Measurements from ENCODE around the gene PIBF1.
A peak's percentile ranks its signal among the peaks of the same experiment; 100 is the strongest.
"Not testable (repeated sequence)": the region's sequence is repeated elsewhere in the genome, so short reads cannot be mapped to it uniquely, and the experiment has no call there.

PIBF1 gene

DNA sequence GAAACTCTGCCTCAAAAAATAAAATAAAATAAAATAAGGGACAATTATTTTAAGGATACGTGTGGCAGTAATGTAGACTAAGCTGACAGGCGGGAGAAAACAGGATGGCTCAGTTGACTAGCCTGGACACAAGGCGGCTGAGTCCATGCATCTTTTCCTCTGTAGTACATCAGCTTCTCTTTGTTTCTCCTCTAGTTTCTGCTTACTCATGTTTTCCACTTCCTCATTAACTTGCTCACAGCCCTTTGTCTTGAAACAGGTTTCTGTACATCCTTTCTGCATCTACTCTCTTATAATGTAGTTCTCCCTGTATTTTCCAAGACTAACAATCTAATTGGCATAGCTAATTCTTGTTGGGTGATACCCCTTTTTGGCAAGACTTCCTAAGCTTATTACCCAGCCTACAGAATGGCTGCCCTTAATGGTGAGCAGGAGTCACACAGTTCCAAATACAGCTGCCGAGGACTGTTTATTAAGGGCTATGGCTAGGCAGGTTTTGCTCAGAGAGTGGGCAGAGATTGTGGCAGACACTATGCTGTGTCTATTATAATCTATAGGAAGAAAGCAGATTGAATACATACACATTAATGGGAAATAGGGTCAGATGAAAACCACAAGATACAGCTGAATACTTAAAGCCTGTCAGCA lies 218.2 kb downstream of the PIBF1 start:
- no peak for DNase-seq (ENCODE audit: low spot score)
- no peak for FAIRE-seq

DNA sequence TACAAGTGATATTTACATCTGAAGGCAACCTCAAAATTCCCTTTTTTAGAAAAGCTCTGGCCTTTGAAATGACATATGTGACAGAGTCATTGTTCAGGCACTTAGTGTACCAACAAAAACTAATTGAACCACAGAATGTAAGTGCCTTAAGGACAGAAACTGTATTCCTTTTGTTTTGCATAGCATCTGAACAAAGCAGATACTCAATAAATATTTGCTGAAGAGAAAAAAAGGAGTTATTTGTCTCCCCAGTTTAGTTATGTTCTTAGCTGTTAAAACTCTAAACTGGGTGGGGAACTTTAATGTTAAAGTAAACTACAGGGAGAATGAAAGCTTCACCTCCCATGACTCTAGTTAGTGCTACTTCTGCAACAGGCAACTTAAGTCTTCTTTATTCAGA lies 220.0 kb downstream of the PIBF1 start:
- FAIRE-seq = no peak
- DNase-seq (ENCODE audit: low spot score) = no peak

DNA sequence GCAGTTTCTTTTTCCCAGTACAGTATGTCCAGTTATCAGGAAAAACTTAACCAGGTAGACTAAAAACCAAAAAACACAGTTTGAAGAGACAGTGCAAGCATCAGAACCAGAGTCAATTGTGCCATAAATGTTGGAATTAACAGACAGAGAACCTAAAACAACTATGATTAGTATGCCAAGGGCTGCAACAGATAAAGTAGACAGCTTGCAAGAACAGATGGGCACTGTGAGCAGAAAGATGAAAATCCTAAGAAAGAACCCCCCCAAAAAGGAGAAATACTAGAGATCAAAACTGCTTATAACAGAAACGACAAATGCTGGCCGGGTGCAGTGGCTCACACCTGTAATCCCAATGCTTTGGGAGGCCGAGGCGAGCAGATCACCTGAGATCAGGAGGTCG lies 229.8 kb downstream of the PIBF1 start:
- DNase-seq (ENCODE audit: low spot score) (no peak), FAIRE-seq (no peak)

DNA sequence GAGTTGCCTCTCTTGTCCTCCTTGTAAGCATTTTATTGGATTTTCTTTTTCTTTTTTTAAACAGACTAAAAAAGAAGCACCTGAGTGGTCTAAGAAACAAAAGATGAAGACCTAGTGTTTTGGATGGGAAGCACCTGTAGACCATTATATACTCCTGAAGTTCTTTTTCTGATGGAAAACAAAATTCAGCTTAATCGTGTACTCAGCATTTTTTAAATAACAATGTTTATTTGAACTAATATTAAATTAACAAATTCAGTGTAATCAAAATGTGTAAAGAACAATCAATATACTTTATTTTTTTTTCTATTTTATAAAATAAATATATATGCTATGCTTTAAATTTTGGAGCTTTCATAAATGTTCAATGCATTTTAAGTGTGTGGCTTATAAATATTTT lies 233.9 kb downstream of the PIBF1 start:
- no peak for FAIRE-seq
- no peak for DNase-seq (ENCODE audit: low spot score)

DNA sequence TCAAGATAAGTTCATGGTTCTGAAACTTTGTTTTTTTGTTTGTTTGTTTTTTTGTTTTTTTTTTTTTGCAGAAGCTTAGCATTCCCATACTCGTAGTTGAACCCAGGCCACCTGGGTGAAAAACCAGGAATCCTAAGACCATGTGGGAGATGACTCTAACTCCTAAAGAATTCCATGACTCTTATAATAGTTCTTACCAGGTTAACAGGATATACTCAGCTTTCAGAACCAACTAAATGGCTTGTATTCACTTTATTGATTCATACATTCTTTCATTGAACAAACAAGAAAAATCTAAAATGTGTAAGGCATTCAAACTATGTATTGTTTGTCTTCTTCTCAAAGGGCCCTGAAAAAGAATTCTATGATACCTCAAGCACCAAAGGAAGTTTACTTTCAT lies 236.4 kb downstream of the PIBF1 start:
- DNase-seq (ENCODE audit: low spot score) = no peak
- no peak for FAIRE-seq

DNA sequence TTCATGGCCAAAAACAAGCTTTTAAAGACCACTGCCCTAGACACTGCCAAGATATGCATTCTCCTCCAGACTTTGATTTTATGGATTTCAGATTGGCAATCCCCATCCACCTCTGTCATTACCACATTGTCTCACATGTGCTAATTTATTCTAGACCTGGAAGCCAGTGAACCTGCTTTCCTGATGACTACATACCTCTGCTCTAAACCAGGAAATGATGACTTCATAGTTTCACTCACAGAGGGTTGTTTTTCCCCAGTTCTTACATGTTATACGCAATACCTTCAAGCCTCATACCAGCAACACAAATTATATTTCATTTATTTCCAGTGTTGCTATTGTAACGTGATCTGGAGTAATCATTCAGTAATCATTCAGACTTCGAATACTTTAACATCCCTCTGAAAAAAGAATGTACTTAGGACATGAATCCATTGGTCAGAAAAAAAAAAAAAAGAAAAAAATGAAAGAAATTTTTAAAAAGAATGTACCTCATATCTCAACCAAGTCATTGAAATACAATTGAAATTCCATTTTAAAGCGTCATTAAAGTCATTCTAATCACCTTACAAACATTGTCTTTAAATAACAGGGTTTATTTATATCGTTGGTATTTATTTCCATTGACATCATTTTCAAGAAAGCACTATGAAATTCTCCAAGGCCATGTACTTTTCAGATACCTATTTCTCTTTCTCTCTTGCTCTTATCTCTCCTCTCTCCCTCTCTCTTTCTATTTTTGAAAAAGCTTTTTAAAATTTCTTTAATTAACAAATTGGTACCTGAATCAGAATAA lies 243.5 kb downstream of the PIBF1 start:
- DNase-seq (ENCODE audit: low spot score) = no peak
- no peak for FAIRE-seq

DNA sequence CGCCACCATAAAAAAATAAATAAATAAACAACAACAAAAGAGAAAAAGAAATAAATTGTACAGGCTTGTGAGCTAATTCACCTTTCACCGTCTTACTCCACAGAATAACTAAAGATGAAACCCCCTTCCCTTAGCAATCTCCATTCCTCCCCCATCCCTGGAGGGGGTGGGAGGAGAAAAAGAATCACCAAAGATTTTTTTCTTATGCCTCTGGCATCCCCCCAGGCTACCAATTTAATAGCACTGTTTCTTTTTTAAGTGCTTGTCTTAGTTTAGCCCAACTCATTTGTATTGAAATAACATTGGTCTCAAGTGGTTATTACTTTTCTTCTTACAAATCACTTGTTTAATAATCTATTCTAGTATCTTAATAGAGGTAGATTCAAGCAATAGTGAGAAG lies 253.0 kb downstream of the PIBF1 start:
- FAIRE-seq = no peak
- no peak for DNase-seq (ENCODE audit: low spot score)

DNA sequence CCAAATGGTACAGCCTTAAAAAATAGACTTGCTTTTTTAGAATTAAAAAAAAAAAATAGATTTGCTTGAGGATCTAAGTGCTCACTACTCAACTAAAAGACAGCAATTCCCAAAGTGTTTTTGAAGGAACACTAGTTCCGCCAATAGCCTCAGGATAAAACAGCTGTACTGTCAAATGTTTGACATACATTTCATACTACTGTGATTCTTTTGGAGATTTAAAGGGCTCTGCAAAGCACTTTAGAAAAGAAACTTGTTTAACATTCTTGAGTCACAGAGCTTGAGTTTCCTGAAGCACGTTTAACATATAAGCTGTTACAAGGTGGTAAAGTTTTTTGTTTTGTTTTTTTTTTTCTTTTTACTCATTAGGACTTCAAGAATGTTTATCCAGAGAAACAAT lies 253.7 kb downstream of the PIBF1 start:
- DNase-seq (ENCODE audit: low spot score) (no peak), FAIRE-seq (no peak)

DNA sequence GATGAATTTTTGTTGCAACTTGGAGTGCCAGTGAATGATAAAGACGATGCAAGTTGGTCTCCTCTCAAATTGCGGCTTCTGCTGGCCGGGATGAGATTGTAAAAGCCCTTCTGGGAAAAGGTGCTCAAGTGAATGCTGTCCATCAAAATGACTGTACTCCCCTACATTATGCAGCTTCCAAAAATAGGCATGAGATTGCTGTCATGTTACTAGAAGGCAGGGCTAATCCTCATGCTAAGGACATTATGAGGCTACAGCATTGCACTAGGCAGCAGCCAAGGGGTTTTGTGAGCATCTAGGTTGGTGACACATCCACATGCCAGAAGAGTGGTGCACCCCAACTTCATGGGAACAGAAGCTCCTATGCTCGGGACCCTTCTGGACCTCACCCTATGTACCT lies 254.6 kb downstream of the PIBF1 start:
- FAIRE-seq (no peak), DNase-seq (ENCODE audit: low spot score) (no peak)

DNA sequence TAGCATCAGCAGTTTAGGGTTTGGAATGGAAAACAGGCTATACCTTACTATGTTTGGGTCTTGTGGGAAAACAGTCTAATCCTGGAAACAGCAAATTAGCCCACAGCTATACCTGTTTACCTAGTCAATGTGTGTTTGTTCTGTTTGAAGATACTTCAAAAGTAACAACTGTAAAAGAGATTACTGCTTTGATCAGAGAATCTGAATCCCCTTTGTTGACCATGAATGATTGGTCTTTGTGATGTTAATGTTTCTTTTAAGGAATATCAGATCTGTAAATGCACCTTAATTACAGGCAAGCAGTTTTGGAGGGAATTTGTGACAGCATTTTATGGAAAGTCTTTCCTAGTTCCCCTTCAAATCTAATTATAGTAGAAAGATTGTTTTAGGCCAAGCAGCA lies 256.1 kb downstream of the PIBF1 start:
- DNase-seq (ENCODE audit: low spot score) (no peak), FAIRE-seq (no peak)

DNA sequence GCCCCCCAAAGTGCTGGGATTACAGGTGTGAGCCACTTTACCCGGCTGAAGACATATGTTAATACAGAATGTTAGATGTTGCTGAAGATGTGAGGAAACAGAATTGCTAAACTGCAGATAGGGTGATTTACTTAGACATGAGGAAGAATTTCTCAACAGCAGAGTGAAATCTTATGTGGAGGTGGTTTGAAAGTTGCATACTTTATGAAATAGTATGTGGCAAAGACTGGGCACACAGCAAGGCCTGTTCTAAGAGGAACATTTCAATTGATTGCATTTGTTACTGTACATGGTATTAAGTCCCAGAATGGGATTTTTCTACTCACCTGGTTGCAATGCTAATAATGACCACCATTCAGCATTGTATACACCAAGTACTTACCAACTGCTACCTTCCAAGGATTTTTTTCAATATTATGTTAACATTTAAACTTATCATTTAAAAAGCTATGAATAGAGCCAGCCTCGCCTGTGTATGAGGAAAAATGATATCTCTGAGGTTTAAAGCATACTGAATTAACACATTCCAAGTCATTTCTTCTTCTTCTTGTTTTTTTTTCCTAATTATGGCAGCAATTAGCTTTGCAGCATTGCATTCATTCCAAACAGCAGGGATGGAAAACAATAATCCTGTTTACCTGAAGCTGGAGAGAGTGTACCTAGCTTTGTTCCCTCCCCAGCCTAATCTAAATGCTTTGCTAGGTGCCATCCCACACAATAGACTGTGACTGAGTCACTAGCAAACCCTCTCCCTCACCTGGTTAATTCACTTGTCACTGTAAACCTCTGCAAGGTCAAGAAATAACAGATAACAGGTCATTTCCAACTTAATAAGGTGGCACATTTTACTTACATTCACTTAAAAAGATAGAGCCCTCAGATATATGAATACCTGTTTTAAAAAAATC lies 257.5 kb downstream of the PIBF1 start:
- no peak for FAIRE-seq
- no peak for DNase-seq (ENCODE audit: low spot score)

DNA sequence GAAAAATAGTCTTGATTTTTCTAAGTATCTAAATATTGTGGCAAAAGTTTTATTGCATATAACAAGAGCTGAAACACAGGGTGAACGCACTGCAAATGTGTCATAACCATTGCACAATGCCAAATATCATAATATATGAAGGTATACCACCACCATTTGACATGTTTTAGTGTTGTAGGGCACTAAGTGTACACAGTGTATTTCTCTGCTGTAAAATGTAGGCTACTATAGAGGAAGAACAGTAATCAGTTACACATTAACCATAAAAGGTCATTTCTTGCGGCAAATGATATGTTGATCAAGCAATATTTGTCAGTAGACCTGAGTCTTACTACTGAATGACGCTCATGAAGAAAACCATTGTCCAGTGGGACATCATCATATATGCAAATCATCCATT lies 258.6 kb downstream of the PIBF1 start:
- FAIRE-seq (no peak), DNase-seq (ENCODE audit: low spot score) (no peak)

DNA sequence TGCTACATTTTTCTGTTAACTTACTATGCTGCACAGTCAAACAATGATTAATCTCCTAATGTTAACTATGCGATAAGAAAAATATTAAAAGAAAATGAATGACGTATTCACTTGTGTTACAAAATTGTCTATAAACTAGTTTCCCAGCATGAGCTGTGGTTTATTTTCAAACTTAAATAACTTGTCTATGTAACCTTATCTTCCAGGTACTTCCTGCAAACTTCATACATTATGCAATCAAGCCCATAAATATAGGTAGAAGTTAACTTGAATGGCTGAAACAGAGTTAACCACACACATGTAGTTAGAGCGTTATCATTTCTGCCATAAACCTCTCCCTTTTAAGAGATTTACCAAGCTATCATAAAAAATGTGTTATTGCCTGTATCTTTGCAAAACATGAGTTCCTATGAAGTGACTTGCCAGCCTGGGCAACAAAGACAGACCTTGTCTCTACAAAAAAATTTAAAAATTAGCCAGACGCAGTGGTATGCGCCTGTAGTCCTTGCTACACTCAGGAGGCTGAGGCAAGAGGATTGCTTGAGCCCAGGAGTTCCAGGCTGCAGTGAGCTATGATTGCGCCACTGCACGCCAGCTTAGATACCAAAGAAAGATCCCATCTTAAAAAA lies 259.1 kb downstream of the PIBF1 start:
- no peak for DNase-seq (ENCODE audit: low spot score)

DNA sequence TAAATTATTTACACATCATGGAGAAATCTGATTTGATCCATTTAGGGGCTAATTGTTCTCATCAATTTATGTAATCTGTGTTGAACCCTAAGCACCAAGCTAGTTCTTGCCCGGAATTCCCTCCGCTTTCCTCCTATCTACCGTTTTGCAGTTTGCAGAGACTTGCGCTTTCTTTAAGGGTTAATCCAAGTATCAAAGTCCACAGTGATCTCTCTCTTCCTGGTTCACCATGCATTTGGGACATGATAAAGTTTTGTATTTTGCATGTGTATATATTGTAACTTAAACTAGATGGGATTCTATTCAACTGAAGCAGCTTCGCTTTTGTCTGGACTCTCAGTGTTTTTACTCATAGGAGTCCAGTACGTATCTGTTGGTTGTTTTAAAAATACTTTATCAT lies 263.1 kb downstream of the PIBF1 start:
- no peak for FAIRE-seq
- DNase-seq (ENCODE audit: low spot score) = no peak

More for the DNA sequence above, 259.1 kb downstream of the PIBF1 start:
- FAIRE-seq = no peak

DNA sequence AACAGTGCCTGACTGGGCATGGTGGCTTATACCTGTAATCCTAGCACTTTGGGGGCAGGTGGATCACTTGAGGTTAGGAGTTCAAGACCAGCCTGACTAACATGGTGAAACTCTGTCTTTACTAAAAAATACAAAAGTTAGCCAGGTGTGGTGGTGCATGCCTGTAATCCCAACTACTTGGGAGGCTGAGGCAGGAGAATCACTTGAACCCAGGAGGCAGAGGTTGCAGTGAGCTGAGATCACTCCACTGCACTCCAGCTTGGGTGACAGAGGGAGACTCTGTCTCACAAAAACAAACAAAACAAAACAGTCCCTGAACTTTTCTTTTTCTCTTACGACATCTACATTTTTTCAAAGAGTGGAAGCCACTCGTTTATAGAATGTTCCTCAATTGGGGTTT lies 266.7 kb downstream of the PIBF1 start:
- FAIRE-seq; DNase-seq (ENCODE audit: low spot score): not testable (repeated sequence)

DNA sequence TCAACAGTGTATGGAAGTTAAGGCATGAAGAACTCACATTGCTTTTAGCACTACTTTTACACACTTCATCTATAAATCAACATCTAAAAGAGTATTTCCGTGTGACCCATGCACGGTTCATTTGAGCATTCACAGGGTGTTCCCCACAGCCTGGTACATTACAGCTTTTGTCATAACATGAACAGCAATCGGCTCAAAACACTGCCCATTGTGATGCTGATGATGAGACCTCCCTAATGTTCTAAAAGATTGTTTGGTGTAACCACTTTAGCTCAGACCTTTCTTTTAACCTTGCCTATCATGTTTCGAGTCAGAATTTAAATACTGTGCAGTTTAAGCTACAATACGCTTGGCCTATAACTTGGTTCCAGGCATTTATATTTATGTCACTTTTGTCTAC lies 272.8 kb downstream of the PIBF1 start:
- DNase-seq (ENCODE audit: low spot score) = no peak
- no peak for FAIRE-seq

DNA sequence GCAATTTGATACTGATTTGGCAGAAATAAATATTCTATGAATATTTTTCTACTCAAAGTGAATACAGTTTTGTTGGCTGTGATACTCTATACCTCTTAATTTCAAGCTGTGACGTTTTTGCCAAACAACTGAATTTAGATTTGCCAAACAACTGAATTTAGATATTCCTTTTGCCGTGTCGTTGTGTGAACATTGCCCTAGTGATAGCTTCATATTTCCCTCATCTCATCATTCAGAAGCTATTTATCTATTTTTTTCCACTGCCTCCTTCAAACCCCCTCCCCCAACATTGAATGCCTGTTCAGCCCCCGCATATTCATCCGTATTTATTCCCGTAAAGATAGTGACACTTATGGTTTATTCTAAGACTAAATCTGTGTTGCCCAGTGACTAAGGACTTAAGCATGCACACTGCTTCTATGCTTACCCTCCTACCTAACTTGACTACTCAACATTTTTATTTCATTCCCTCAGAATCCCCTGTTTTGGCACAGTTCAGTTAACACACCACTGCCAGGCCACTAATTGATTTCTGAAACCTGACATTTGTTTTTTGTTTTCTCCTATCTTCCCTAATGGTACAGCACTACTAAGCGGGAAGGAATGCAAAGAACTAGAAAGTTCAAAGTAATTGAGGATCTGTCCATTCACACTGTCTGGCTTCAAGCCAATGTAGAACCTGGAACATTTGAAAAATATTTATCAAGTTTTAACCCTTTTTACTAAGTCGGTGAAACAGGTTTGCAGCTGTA lies 274.1 kb downstream of the PIBF1 start:
- FAIRE-seq (peak; percentile 69), DNase-seq (ENCODE audit: low spot score) (peak; percentile 75)

DNA sequence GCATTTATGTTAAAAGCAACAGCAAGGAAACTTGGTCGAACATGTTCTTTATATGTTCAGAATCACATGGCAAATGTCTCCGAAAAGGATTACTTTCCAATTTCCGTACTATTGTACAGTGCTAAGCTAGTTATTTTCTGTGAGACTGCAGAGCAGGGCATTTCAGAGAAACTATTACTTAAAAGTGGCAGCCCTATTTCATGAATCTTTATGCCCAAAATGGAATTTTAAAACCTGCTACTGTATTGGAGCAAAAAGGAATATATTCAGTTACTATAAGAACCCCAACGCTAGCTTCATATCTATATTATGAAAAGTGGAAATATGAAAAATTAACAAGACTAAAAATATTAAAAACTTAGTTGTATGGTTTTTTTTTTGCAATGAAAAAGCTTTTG lies 274.6 kb downstream of the PIBF1 start:
- DNase-seq (ENCODE audit: low spot score) (no peak), FAIRE-seq (no peak)

DNA sequence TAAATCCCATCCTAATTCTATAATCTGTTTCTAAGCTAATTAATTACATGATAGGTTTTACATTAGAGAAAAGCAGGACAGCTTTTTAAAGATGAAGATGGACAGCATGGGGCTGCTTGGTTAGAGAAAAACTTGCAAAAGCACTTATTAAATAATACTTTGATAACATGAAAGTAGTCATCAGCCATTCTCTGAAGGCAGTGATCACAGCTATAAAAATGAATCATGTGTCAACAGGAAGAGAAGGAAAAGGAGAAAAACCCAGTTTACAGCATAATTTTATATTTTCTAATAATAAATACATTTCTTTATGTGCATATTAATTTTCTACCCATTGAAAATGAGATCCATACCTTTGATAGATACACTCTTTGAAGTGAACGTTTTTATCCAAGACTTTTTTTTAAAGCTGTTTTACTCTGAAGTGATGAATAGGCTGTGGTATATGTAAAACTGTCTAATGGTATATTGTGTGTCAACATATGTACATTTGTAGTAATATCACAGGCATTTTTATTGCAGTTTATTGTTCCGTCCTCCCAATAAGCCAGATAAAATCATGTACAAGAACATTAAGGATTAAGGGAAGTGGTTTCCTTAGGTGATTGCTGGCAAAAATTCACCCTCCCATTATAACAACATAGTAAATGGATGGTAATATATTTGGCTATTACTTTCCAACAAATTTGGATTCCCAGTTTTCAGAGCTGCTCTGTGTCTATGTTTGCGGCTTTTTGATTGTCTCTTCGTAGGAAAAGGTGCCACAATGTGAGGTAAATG lies 275.5 kb downstream of the PIBF1 start:
- no peak for DNase-seq (ENCODE audit: low spot score)
- no peak for FAIRE-seq

DNA sequence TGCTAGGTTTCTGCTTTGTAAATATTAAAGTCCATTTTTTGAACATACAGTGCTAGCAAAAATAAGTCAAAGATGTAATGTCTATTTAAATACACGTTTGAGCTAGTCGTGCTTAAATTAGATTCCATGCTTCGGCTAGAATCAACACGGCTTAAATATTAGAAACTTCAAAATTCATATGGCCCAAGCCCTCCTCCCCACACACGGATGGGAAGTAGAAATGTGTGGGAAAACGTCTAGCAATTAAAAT lies 276.1 kb downstream of the PIBF1 start:
- DNase-seq (ENCODE audit: low spot score) (no peak), FAIRE-seq (no peak)

DNA sequence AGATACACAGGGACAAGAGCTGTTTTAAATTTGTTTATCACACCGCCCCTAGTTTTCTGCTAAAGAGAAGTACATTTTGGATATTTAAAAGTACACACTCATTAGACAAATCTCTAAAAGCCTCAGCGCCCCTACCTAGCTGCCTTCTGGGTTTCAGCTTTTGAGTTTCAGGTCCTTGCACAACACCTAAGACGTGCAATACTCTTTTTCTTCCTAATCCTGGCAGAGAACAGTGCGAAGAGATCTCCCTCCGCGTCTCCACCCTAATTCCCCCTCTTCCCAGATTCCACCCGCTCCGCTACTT lies 276.5 kb downstream of the PIBF1 start:
- DNase-seq (ENCODE audit: low spot score) = no peak
- no peak for FAIRE-seq

All from RCC 7860 (cell line).